HFF-Myc (cell line): ENCODE data around the gene TMEM255B.

ENCODE experiments used
- DNase-seq: peaks from one replicate; pipeline ENCODE4 v3.0.0-alpha.2; 2011; ENCODE audit warnings: low read depth; ENCODE audit errors: extremely low read depth
- H3K4me3 ChIP-seq: replicated peaks from 2 replicates; pipeline ENCODE4 v1.5.1; 2011; ENCODE audit warnings: low read depth, mild to moderate bottlenecking, control low read depth, low read length
- TF ChIP-seq, protein P1 (sequence below): IDR thresholded peaks from 2 replicates; pipeline ENCODE4 v1.5.1; 2012; ENCODE audit warnings: mild to moderate bottlenecking, low read depth, low read length, control low read depth; ENCODE audit errors: missing control alignments

TMEM255B gene

DNA sequence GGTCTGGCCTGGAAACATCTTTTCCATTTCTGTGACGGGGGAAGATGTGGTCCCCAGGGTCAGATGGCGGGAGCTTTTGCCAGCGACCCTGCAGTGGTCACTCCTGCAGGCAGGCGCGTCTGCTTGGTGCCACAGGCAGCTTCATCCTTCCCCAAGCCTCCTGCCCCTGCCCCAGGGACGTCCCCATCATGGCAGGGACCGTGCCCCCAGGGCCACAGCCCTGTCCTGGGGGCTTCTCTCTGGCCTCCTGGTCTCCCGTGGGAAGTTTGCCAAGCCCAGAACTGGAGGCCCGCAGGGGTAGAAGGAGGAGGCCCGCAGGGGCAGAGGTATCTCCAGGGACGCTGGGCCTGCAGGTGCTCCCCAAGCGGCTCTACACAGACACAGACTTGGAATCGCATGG lies 47.5 kb downstream of the TMEM255B start:
- TF ChIP-seq, protein P1, sequence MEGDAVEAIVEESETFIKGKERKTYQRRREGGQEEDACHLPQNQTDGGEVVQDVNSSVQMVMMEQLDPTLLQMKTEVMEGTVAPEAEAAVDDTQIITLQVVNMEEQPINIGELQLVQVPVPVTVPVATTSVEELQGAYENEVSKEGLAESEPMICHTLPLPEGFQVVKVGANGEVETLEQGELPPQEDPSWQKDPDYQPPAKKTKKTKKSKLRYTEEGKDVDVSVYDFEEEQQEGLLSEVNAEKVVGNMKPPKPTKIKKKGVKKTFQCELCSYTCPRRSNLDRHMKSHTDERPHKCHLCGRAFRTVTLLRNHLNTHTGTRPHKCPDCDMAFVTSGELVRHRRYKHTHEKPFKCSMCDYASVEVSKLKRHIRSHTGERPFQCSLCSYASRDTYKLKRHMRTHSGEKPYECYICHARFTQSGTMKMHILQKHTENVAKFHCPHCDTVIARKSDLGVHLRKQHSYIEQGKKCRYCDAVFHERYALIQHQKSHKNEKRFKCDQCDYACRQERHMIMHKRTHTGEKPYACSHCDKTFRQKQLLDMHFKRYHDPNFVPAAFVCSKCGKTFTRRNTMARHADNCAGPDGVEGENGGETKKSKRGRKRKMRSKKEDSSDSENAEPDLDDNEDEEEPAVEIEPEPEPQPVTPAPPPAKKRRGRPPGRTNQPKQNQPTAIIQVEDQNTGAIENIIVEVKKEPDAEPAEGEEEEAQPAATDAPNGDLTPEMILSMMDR: no peak
- H3K4me3 ChIP-seq: no peak overlapping the region
- DNase-seq: no peak

DNA sequence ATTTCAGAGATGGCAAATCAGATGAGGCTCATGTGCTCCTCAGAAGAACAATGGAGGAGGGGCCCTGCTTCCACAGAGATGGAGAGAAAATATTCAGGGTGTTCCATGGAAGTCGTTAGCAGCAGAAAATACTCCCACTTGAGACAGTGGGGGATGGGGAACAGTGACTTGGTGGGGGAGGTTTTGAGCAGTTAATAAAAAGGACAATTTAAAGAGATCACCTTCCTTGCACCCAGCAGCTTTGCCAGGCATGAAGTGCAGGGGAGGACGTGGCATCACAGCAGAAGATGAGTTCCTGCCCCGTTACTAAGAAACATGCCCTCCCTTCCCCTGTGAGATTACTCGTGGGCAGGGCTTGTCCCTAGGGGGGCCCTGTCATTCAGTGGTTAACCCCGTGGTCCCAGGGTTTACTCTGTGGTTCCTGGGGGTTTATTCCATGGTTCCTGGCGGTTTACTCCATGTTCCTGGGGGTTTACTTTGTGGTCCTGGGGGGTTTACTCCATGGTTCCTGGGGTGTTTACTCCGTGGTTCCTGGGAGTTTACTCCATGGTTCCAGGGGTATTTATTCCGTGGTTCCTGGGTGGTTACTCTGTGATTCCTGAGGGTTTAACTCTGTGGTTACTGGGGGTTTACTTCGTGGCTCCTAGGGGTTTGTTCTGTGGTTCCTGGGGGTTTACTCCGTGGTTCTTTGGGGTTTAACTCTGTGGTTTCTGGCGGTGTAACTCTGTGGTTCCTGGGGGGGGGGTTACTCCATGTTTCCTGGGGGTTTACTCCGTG lies 49.2 kb downstream of the TMEM255B start:
- no peak overlapping the region for H3K4me3 ChIP-seq
- TF ChIP-seq, protein P1: no peak
- DNase-seq: no peak

DNA sequence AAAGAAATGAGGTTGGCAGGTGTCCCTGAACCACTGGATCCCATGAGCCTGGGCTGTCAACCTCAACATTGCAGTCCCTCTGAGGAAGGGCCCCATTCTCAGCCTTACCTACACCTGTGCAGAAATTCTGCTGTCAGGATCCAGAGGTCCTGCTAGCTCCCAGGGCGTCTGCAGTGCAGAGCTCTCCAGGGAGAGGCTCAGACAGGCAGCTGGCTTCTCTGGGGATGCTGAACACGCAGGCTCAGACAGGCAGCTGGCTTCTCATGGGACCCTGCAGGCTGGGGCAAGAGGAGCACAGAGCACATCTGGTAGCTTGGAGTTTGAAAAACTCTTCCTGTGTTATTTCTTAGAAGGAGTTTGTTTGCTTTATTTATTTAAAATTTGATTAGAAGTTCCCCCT lies 50.9 kb downstream of the TMEM255B start:
- TF ChIP-seq, protein P1: no peak
- DNase-seq: no peak
- H3K4me3 ChIP-seq: no peak overlapping the region

DNA sequence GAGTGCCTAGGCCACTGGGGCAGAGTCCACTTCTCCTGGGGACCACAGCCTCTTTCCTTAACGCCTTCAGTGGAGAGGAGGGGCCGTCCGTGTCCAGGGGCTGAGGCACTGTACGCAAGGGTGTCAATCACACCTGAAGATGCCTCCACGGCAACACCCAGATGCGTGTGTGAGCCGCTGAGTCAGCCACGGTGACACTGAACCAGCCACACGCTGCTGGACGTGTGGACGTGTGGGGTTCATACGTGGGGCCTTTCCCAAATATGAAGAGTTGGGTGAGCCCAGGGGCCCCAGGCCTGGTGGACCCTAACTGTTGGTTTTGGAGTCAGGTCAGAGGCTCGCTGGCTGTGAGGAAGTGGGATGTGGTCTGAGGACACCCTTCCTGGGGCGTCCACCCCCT lies 51.6 kb downstream of the TMEM255B start:
- no peak for DNase-seq
- no peak overlapping the region for H3K4me3 ChIP-seq
- TF ChIP-seq, protein P1: no peak

DNA sequence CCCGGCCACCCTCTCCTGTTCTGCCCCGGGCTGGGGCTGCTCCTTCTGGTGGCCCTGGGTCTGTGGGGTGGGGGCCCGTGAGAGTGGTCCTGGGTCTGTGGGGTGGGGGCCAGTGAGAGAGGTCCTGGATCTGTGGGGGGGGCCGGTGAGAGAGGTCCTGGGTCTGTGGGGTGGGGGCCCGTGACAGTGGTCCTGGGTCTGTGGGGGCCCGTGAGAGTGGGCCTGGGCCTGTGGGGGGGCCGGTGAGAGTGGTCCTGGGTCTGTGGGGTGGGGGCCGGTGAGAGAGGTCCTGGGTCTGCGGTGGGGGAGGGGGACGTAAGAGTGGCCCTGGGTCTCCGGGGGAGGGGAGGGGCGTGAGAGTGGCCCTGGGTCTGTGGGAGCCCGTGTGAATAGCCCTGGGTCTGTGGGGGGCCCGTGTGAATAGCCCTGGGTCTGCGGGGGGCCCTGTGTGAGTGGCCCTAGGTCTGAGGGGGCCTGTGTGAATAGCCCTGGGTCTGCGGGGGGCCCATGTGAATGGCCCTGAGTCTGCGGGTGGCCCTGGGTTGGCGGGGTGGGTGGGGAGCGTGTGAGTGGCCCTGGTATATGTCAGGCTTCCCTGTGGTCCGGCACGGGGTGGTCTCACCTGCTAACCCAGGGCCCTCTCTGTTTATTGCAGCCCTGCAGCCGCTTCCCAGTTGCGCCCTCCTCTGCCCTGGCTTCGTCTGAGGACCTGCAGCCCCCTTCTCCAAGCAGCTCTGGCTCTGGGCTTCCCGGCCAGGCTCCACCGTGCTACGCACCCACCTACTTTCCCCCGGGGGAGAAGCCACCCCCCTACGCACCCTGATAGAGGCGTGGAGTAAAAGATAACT lies 52.3 kb downstream of the TMEM255B start:
- no peak overlapping the region for H3K4me3 ChIP-seq
- TF ChIP-seq, protein P1: no peak
- no peak for DNase-seq

DNA sequence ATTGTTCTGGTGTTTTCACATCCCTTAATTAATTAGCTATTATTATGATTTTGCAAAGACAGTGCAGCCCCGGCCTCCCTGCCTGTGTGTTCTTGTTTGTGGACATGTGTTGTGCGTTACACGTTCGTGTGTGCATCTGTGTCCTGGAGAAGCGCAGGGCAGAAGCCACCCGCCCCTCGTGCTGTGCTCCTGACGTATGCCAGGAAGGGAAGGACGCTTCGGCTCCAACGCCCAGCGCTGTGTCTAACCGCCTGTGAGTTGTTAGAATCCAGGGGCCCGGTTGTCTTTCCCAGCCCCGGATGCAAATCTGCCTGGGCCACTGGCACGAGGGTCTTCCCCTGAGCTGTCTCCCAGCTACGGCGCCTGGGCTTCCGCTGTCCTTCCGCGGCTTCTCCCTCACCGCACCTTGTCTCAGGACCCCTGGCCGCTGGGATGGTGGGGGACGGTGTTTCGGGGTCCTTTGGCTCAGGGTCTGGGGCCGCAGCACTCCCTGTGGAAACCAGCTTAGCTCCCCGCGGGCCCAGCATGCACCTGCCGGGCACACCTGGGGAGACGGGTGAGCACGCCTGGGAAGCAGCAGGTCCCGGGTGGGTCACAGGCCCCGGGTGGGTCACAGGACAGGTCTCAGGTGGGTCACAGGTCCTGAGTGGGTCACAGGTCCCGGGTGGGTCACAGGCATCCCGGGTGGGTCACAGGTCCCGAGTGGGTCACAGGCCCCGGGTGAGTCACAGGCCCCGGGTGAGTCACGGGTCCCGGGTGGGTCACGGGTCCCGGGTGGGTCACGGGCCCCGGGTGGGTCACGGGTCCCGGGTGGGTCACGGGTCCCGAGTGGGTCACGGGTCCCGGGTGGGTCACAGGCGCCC lies 53.4 kb downstream of the TMEM255B start:
- TF ChIP-seq, protein P1: no peak
- no peak for DNase-seq
- no peak overlapping the region for H3K4me3 ChIP-seq
